ENCODE results near the gene ZNF236.
"Not testable (repeated sequence)": the region's sequence is repeated elsewhere in the genome, so short reads cannot be mapped to it uniquely, and the experiment has no call there.

Gene ZNF236

GRCh38 chr18:76988827-76989646, 166.7 kb downstream of the ZNF236 start:
- DNase-seq (ENCODE audit: low read depth) = no peak

DNA sequence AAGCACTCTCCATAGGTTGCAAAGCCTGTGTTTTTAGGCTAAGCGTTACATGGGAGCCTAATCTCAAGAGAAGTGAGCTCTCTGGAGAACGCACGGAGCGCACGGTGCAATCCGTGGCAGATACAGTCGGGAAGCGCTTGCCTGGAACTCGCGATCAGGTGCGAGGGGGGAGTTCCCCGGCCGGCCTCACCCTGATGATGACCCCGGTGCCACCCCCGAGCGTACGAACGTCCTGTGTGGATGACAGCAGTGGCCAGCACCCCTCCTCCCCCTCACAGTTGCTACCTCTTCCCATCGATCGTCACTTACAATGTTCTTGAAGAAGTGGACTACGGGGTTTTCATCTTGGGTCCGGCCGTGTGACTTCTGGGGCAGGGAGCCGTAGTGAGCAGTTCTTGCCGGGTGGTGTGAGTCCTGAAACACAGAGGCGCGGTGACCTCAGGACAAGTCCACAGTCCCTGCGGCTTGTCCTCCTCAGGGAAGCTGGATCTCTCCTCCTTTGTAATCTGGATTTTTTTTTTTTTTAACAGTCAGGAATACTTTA, 167.4 kb downstream of the ZNF236 start:
- DNase-seq (ENCODE audit: low read depth) = no peak

DNA sequence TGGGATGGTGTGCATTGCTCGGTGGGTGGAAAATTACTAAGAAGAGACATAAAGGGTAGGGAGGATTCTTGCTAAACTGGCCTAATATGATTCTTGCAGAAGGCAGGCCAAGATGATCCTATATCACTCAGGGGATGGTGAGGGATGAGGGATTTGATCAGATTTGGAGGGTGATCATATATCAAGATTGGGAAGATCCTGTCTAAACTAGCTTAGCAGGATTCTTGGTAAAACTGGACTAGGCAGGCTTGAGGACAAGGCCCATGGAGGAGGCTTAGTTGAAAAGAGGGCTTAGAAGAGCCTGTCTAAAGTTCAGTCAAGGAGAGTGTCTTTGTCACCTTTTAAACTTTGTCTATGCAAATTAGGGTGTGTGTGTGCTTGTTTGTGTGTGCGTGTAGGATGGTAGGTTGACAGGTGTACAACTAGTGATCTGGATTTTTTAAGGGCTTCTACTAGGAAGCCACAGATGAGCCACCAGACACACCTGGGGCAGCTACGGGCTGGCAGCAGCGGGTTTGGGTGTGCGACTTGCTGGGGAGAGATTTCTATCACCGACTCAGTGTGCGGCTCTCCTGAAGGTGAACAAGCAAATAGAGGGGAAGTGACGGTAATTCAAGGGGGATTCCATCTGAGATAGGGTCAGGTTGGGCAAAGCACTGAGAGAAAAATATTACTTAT, 168.1 kb downstream of the ZNF236 start:
- DNase-seq (ENCODE audit: low read depth) = not testable (repeated sequence)

DNA sequence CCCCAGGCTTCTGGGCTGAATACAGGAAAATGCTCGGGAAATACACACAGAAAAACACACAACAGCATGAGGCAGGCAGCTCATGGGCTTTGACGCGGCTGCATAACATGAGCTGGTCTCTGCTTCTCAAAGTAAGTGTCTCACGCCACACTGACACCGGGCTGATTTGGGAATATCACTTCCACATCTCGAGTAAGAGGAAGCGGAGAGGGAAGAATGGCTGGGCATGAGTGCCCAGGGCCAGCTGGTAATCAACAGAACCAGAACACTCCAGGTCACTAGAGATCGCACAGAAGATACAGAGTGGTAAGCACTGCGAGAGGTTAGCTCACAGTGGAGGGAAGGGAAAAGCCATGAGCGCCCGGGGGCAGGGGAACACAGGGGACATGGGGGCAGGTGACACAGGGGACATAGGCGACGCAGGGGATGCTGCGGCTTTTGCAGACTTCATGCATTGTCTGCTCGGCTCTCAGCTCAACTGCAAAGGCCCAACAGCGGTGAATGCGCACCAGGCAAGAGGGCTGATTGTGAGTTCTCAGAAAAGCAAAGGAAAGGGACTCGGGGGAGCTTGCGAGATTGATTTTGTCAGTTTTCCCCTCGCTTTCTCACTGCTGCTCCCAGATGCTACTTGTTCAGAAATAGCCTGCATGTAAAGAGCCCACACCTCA, 168.8 kb downstream of the ZNF236 start:
- no peak for DNase-seq (ENCODE audit: low read depth)

- DNase-seq (ENCODE audit: low read depth) = no peak
Observed at GRCh38 chr18:76992226-76993084, 170.1 kb downstream of the ZNF236 start.

DNA sequence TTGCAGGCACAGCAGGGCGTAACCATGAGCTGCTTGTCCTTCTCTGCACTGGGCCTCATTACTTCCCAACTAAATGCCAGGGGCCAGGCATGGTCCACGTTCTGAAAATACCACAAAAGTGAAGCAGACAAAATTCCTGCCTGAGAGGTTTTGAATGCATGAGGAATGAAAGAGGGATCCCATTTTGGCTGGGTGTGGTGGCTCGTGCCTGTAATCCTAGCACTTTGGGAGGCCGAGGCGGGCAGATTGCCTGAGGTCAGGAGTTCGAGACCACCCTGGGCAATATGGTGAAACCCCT, 170.7 kb downstream of the ZNF236 start:
- no peak for DNase-seq (ENCODE audit: low read depth)

GRCh38 chr18:76993573-76993972, 171.2 kb downstream of the ZNF236 start:
- DNase-seq (ENCODE audit: low read depth) = no peak

DNA sequence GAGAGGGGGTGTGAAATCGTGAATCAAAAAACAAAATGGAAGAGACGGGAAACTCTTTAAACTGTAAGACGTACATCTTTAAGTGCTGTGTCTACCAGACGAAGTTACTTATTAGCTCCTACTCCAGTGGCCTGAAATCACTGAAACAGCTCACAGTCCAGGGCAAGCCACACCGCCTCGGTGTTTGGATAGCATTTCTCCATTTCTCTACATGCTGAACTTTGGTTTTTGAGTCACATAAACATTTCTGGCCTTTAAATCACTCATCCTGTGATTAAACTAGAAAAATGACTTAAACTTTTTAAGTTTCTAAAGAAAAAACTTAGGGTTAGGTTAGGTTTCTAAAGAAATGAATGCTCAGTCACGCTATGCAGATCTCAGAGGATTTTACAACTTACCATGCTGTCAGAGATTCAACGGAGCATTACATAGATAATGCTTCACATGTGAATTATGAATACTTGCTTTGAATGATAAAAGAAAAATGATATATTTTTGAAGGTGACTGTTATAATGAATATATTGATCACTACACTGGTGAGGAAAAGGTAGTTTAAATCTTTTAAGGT, 171.8 kb downstream of the ZNF236 start:
- DNase-seq (ENCODE audit: low read depth) = no peak

GRCh38 chr18:76995896-76996295, 173.5 kb downstream of the ZNF236 start:
- no peak for DNase-seq (ENCODE audit: low read depth)

DNA sequence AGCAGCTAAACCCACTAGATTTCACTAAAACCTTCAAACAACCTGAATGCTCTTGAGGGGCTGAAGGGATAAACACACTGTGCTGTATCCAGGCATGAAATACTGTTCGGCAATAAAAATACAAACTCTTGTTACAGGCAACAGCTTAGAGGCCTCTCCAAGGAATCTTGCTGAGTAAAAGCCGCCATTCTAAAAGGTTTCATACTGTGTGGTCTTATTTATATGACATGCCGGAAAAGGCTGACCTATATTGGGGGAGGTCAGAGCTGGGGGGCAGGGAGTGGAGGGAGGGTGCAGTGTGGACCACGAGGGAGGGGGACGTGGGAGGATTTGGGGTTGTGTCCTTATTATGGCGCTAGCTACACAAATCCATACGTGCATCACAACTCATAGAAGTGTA, 174.1 kb downstream of the ZNF236 start:
- DNase-seq (ENCODE audit: low read depth) = no peak

DNA sequence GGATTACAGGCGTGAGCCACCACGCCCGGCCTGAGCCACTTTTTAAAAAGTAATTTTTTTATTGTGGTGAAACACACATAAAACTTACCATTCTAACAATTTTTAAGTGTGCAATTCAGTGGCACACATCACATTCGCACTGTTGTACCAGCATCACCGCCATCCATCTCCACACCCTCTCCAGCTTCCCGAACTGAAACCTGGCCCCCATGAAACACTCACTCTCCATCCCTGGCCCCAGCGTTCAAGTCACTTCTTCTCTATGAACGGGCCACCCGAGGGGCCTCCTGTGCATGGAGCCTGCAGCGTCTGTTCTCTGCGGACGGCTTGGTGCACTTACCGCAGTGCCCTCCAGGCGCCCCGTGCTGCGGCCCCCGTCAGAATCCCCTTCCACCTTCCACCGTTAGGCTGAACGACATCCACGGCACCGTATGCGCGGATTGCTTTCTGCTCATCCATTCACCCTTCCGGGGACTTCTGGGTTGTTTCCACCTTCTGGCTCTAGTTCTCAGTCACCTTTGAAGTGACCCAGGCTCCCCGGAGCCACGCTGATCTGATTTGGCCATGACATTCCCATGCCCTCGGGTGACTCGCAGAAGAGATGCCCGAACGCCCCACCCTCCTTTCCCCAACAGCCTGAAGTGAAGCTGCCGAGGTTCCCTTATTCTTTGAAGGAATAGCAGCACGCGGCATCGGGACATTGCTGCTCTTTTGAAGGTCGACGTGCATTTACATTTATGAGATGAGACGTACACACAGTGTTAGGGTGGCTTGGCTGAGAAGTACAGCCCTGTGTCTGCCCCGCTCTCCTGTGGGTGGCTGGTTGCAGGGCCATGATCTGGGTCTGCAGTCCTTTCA, 175.8 kb downstream of the ZNF236 start:
- DNase-seq (ENCODE audit: low read depth) = no peak

DNA sequence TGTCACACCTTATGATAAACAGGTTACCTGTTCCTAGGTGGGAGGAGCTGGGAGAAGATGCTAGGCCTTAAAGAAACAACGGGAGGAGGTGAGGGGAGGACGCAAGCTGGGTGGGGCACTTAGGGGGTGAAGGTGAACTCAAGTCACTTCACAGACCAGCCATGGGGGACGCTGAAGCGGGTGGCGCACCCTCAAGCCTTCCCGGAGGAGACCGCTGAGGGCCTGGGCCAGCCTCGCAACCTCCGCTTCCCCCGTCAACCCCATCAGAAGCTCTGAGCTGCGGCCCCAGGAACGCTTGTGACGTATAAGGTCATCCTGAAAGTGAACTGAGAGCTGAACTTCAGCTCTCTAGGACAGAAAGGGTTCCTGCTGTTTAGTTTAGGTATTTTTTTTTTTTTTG, 176.7 kb downstream of the ZNF236 start:
- no peak for DNase-seq (ENCODE audit: low read depth)

GRCh38 chr18:77000527-77000926, 178.2 kb downstream of the ZNF236 start:
- DNase-seq (ENCODE audit: low read depth) = no peak

DNA sequence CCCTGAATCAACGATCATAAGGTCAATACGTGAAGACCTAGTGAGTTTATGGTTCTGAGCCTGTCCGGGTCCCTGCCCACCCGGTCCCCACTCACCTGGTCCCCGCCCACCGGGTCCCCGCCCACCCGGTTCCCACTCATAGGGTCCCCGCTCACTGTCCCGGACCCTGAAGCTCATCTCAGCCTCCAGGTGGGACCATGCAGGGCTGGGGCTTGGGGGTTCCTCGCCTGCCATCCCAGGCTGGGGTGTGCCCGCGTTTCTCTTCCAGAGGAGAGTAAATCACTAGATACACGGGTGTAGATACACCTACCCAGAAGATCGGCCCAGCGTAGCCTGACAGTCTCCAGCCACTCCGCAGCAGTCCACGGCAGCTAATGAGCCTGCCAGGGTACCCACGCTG, 178.7 kb downstream of the ZNF236 start:
- no peak for DNase-seq (ENCODE audit: low read depth)

DNA sequence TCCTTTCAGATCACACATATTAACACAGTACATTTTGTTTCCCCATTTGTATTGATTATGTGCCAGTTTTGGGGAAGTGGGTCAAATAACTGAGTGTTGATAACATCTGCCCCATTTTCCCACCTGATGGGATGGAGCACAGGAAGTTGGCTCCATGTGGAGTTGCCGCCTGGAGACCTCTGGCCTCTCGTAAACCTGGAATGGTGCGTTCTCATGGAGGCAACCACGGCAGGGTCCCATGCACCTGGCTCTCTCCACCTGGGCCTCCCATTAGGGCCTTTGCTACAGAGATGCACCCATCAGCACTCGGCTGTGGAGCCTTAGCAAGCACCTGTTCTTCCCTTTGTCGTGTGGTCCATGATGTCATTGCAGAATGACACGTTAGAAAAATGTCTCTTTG, 179.6 kb downstream of the ZNF236 start:
- no peak for DNase-seq (ENCODE audit: low read depth)

- no peak for DNase-seq (ENCODE audit: low read depth)
Observed at GRCh38 chr18:77002496-77002895, 180.1 kb downstream of the ZNF236 start.

DNA sequence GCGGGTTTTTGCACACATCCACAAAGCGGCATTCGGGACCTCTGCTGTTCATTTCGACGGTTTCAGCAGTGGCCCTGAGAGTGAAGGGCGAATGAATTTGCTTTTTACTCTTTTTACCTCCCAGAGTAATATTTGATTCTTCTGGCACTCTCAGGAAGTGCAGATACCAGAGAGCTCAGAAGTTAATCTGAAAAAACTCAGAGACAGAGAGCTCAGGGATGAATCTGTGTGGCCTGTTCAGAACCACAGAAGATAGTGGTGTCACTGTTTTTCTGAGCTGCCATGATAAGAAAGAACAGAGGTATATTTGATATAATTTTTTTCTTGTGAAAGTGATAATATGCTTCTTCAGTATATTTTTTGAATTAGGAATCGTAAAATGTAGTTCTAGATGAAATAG, 181.0 kb downstream of the ZNF236 start:
- no peak for DNase-seq (ENCODE audit: low read depth)

DNA sequence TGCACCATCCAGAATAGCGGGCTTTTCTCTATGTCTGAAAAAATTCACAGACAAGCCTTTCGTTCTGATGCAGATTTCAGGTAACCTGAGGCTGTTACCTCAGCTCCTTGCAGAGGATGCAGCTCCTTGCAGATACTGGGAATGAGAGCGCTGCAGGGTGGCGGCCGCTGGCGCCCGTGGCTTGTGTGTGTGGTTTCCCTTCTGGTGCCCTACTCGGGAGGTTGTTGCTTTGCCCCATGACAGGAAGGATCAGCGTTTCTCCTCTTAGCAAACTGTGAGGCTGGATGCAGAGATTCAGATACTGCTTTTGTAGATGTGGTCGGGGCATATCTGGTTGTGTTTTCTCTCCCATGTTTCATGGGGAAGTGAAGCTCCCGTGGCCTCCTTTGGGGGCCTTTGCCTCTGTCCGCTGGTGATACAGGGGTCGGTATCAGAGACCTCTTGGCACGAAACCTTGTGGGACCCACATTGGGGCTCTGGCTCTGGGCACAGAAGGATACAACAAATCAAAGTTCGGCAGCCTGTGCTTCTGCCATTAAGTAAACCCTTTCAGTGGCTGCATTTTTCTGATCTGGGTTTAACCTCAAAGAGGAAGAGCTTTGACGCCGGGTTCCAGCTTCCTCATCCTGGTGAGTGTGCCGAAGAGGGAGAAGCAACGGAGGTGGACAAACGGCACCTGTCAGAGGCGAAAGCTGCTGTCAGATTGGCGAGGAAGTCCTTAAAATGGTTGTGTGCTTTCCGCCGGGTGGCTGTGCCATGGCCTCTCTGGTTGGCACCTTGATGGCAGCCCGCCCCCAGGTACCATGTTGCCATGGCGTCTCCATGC, 182.4 kb downstream of the ZNF236 start:
- DNase-seq (ENCODE audit: low read depth) = no peak

DNA sequence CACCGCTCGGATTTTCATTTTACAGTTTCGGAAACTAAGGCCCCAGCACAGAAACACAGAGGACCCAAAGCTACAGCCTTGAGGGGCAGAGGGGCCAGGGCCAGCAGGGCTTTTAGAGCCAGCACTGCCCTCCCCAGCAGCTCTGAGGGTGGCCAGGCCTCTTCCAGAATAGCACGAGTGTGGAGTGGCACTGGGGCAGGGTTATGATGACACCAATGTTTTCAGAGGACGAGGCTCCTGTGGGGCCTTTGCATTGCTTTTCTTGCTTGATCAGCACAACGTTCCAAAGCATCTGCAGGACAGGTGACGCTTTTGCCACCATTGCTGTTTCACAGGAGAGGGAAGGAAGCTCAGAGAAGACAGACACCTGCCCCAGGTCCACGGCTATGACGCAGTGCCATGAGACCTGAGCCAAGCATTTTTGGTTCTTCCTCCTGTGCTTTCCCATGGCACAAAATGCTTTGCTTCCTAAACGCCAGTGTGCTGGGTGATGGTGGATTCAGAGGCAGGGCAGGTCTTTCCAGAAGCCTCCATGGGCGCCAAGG, 183.4 kb downstream of the ZNF236 start:
- no peak for DNase-seq (ENCODE audit: low read depth)
